ENCODE data around the gene AIPL1. TPM values are rescaled to one million over a fixed set of nuclear protein-coding genes. Genes with fewer than 3 reads are reported as not detected.
A peak's percentile ranks its signal among the peaks of the same experiment; 100 is the strongest.

The AIPL1 gene
- total RNA-seq, 2 experiments from 2014 or later, result not detected

- POLR2A ChIA-PET, result no interaction called here
- no peaks in the 10 kb centered on the region for H3K36me3 Mint-ChIP-seq
- no peak overlapping the region for H3K27ac Mint-ChIP-seq
- H3K4me3 Mint-ChIP-seq, result no peak overlapping the region
- no peak for ATAC-seq (ENCODE audit: low read depth)
- H3K9me3 Mint-ChIP-seq, result no peaks in the 10 kb centered on the region
- H3K27me3 Mint-ChIP-seq, result no peaks in the 10 kb centered on the region
- no peak for DNase-seq
- peaks cover 2% of the 10 kb centered on the region for H3K4me1 Mint-ChIP-seq
Observed at GRCh38 chr17:6472517-6472916, 37.6 kb upstream of the AIPL1 start.

- DNase-seq (no peak), ATAC-seq (ENCODE audit: low read depth) (no peak)
- H3K4me1 Mint-ChIP-seq, result peaks cover 2% of the 10 kb centered on the region
- H3K36me3 Mint-ChIP-seq, result no peaks in the 10 kb centered on the region
- H3K9me3 Mint-ChIP-seq, result no peaks in the 10 kb centered on the region
- no peak overlapping the region for H3K4me3 Mint-ChIP-seq
- no peaks in the 10 kb centered on the region for H3K27me3 Mint-ChIP-seq
- POLR2A ChIA-PET, result no interaction called here
- no peak overlapping the region for H3K27ac Mint-ChIP-seq
Observed at GRCh38 chr17:6471531-6472465, 36.9 kb upstream of the AIPL1 start.

- H3K4me3 Mint-ChIP-seq, result no peak overlapping the region
- peaks cover 2% of the 10 kb centered on the region for H3K4me1 Mint-ChIP-seq
- no peaks in the 10 kb centered on the region for H3K36me3 Mint-ChIP-seq
- H3K27me3 Mint-ChIP-seq, result no peaks in the 10 kb centered on the region
- H3K27ac Mint-ChIP-seq, result no peak overlapping the region
- H3K9me3 Mint-ChIP-seq, result no peaks in the 10 kb centered on the region
- ATAC-seq (ENCODE audit: low read depth), result no peak
- DNase-seq, result no peak
- POLR2A ChIA-PET, result no interaction called here
Observed at GRCh38 chr17:6470751-6471521, 36.0 kb upstream of the AIPL1 start.

GRCh38 chr17:6470146-6470718 is 35.3 kb upstream of the AIPL1 start:
- Mint-ChIP-seq H3K36me3 (no peaks in the 10 kb centered on the region), H3K4me1 (peaks cover 2% of the 10 kb centered on the region), H3K4me3 (no peak overlapping the region), H3K27me3 (no peaks in the 10 kb centered on the region), H3K9me3 (no peaks in the 10 kb centered on the region), H3K27ac (no peak overlapping the region)
- POLR2A ChIA-PET, result no interaction called here
- DNase-seq (no peak), ATAC-seq (ENCODE audit: low read depth) (no peak)

- POLR2A ChIA-PET, result no interaction called here
- DNase-seq, result no peak
- H3K27me3 Mint-ChIP-seq, result no peaks in the 10 kb centered on the region
- ATAC-seq (ENCODE audit: low read depth), result no peak
- H3K36me3 Mint-ChIP-seq, result no peaks in the 10 kb centered on the region
- peaks cover 2% of the 10 kb centered on the region for H3K4me1 Mint-ChIP-seq
- no peak overlapping the region for H3K4me3 Mint-ChIP-seq
- H3K9me3 Mint-ChIP-seq, result no peaks in the 10 kb centered on the region
- no peak overlapping the region for H3K27ac Mint-ChIP-seq
Observed at GRCh38 chr17:6468051-6468790, 33.3 kb upstream of the AIPL1 start.

- no peak overlapping the region for H3K4me3 Mint-ChIP-seq
- no peak for DNase-seq
- H3K36me3 Mint-ChIP-seq, result no peaks in the 10 kb centered on the region
- H3K27me3 Mint-ChIP-seq, result no peaks in the 10 kb centered on the region
- no peak for ATAC-seq (ENCODE audit: low read depth)
- POLR2A ChIA-PET, result no interaction called here
- no peaks in the 10 kb centered on the region for H3K9me3 Mint-ChIP-seq
- H3K4me1 Mint-ChIP-seq, result no peaks in the 10 kb centered on the region
- no peak overlapping the region for H3K27ac Mint-ChIP-seq
Observed at GRCh38 chr17:6467567-6467966, 32.6 kb upstream of the AIPL1 start.

- Mint-ChIP-seq H3K27ac (no peak overlapping the region), H3K36me3 (no peaks in the 10 kb centered on the region), H3K9me3 (no peaks in the 10 kb centered on the region), H3K27me3 (no peaks in the 10 kb centered on the region), H3K4me3 (no peak overlapping the region), H3K4me1 (peaks cover 9% of the 10 kb centered on the region)
- DNase-seq (no peak), ATAC-seq (ENCODE audit: low read depth) (no peak)
- POLR2A ChIA-PET, result no interaction called here
Observed at GRCh38 chr17:6465206-6466003, 30.5 kb upstream of the AIPL1 start.

GRCh38 chr17:6464446-6465041 is 29.6 kb upstream of the AIPL1 start:
- Mint-ChIP-seq H3K4me1 (peaks cover 9% of the 10 kb centered on the region), H3K9me3 (no peaks in the 10 kb centered on the region), H3K27ac (no peak overlapping the region), H3K27me3 (no peaks in the 10 kb centered on the region), H3K36me3 (no peaks in the 10 kb centered on the region), H3K4me3 (no peak overlapping the region)
- POLR2A ChIA-PET, result no interaction called here
- DNase-seq (no peak), ATAC-seq (ENCODE audit: low read depth) (no peak)

GRCh38 chr17:6463616-6464445 is 28.9 kb upstream of the AIPL1 start:
- H3K4me1 Mint-ChIP-seq, result peaks cover 9% of the 10 kb centered on the region
- no peak for ATAC-seq (ENCODE audit: low read depth)
- no peak overlapping the region for H3K4me3 Mint-ChIP-seq
- H3K27me3 Mint-ChIP-seq, result no peaks in the 10 kb centered on the region
- no peaks in the 10 kb centered on the region for H3K9me3 Mint-ChIP-seq
- no peaks in the 10 kb centered on the region for H3K36me3 Mint-ChIP-seq
- POLR2A ChIA-PET, result no interaction called here
- DNase-seq, result no peak
- no peak overlapping the region for H3K27ac Mint-ChIP-seq

- POLR2A ChIA-PET, result no interaction called here
Observed at GRCh38 chr17:6462692-6463091, 27.8 kb upstream of the AIPL1 start.

GRCh38 chr17:6461792-6462524 is 27.0 kb upstream of the AIPL1 start:
- no peaks in the 10 kb centered on the region for H3K36me3 Mint-ChIP-seq
- H3K27me3 Mint-ChIP-seq, result peaks cover 3% of the 10 kb centered on the region
- no peak for ATAC-seq (ENCODE audit: low read depth)
- no peak for DNase-seq
- H3K4me1 Mint-ChIP-seq, result peaks cover 12% of the 10 kb centered on the region
- H3K9me3 Mint-ChIP-seq, result no peaks in the 10 kb centered on the region
- no peak overlapping the region for H3K4me3 Mint-ChIP-seq
- H3K27ac Mint-ChIP-seq, result peak overlapping the region; percentile 5
- POLR2A ChIA-PET, result no interaction called here

More at GRCh38 chr17:6462692-6463091, 27.8 kb upstream of the AIPL1 start:
- Mint-ChIP-seq H3K36me3 (no peaks in the 10 kb centered on the region), H3K9me3 (no peaks in the 10 kb centered on the region), H3K4me1 (peaks cover 9% of the 10 kb centered on the region), H3K27me3 (no peaks in the 10 kb centered on the region), H3K4me3 (no peak overlapping the region), H3K27ac (no peak overlapping the region)
- ATAC-seq (ENCODE audit: low read depth) (no peak), DNase-seq (no peak)

Data from activated naive CD8-positive, alpha-beta T cell treated with anti-CD3 and anti-CD28 coated beads, Interleukin-2, amount 10 ng/mL, durations not matched to agents 7 days and 5 days (primary cell).